ENCODE measurements around the gene GLT1D1. TPM values are rescaled to one million over a fixed set of nuclear protein-coding genes. Genes with fewer than 3 reads are reported as not detected.

The GLT1D1 gene
- total RNA-seq, 2 experiments from 2014 or later = not detected

DNA sequence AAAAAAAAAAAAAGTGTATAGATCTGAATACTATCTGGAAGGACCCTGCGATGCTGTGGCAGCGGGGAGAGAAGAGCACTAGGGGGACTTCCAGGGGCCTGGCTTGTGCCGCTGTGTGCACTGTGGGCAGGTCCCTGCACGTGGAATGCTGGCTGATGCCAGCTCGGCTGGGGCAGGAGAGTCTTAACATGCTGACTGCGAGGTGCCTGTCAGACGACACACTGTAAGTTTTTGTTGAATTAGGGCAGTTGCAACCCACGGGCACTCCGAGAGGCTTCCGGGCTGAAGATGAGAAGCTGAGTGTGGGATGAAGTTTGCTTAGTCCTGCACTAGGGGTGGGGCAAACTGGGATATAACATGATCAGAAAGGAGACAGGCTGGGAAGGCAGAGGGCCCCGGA is 10.7 kb downstream of the GLT1D1 start:
- DNase-seq (no peak), ATAC-seq (no peak)
- no peak overlapping the region for H3K4me3 Mint-ChIP-seq
- no peaks in the 10 kb centered on the region for H3K9me3 Mint-ChIP-seq (ENCODE audit: insufficient read depth)
- POLR2A ChIA-PET = interaction anchor here (0.5 kb wide), 1 partner anchor 370 kb away, joined by 3 read pairs; no protein-coding TSS in a partner anchor
- no peaks in the 10 kb centered on the region for H3K4me1 Mint-ChIP-seq (ENCODE audit: low read depth)
- no peak overlapping the region for H3K27ac Mint-ChIP-seq
- CTCF ChIA-PET = no interaction called here
- H3K36me3 Mint-ChIP-seq (ENCODE audit: low read depth) = no peaks in the 10 kb centered on the region
- no peaks in the 10 kb centered on the region for H3K27me3 Mint-ChIP-seq (ENCODE audit: low read depth)

DNA sequence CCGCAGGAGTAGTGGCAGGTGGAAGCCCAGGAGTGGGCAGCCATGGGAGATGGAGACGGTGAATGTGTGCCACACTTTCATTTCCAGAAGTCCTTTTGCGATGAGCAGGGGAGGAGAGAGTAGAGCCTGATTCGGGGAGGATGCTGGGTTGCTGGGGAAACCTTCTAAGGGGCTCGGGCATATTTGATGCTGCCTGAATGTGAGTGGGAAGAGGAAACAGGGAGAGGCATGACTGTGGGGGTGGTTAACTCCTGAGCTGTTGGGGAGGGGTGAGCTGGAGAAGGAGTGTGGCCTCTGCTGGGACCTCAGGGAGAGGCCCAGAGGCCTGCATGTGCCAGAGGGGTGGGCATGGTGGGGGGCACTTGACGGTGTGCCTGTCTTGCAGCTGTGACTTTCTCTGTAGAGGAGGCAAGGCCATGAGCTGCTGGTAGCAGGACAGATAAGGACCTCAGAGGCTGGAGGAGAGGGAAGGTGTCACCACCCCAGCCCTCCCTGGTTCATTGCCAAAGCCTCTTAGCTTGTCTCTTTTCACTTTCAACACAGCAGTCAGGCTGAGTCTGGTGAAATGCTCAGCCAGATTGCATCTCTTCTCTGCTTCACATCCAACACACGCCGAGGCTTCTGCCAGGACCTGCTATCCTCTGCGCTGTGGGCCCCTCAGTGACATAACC is 11.4 kb downstream of the GLT1D1 start:
- ATAC-seq (no peak), DNase-seq (no peak)
- Mint-ChIP-seq H3K9me3 (ENCODE audit: insufficient read depth) (no peaks in the 10 kb centered on the region), H3K4me3 (no peak overlapping the region), H3K27ac (no peak overlapping the region), H3K36me3 (ENCODE audit: low read depth) (no peaks in the 10 kb centered on the region), H3K4me1 (ENCODE audit: low read depth) (no peaks in the 10 kb centered on the region), H3K27me3 (ENCODE audit: low read depth) (no peaks in the 10 kb centered on the region)
- POLR2A ChIA-PET = interaction anchor here (0.5 kb wide), 1 partner anchor 369 kb away, joined by 3 read pairs; no protein-coding TSS in a partner anchor
- CTCF ChIA-PET = no interaction called here

DNA sequence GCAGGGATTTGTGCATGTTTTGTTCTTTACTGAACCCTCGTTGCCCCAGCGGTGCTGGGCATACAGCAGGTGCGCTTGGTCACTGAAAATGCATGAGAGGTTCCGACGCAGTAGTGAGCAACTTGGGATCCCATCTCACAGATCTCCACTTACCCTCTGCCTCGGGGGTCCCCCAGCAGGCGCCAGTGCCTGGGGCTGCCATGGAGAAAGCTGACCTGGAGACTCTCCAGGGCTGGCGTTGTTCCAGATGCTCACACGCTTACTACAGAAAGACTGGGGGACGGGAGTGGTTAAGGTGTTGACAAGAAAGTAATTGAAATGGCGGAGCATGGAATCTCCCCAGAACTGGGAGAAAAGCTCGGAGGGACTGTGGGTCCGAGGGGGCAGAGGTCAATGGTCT is 14.2 kb downstream of the GLT1D1 start:
- H3K27ac Mint-ChIP-seq = no peak overlapping the region
- H3K9me3 Mint-ChIP-seq (ENCODE audit: insufficient read depth) = no peaks in the 10 kb centered on the region

DNA sequence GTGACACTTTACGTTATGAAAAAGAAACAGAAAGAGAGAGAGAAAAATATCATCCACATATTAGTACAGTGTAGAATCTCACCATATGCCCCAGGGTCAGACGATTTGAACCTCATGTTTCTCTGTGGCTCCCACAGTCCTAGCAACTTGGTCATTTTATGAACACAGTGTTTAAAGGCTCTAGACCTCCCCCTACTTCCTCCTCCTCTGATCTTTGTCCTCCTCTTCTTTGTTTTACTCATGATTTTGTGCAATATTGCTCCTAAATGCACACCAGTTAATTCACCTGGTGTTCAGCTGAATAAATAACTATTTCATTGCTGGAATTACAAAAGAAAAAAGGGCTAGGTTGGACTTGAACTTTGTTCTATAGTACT is 18.2 kb downstream of the GLT1D1 start:
- no peak overlapping the region for H3K4me3 Mint-ChIP-seq

More for the DNA sequence above, 14.2 kb downstream of the GLT1D1 start:
- Mint-ChIP-seq H3K36me3 (ENCODE audit: low read depth) (no peaks in the 10 kb centered on the region), H3K27me3 (ENCODE audit: low read depth) (no peaks in the 10 kb centered on the region), H3K4me1 (ENCODE audit: low read depth) (no peaks in the 10 kb centered on the region), H3K4me3 (no peak overlapping the region)
- CTCF ChIA-PET = no interaction called here
- DNase-seq (no peak), ATAC-seq (no peak)
- POLR2A ChIA-PET = no interaction called here

DNA sequence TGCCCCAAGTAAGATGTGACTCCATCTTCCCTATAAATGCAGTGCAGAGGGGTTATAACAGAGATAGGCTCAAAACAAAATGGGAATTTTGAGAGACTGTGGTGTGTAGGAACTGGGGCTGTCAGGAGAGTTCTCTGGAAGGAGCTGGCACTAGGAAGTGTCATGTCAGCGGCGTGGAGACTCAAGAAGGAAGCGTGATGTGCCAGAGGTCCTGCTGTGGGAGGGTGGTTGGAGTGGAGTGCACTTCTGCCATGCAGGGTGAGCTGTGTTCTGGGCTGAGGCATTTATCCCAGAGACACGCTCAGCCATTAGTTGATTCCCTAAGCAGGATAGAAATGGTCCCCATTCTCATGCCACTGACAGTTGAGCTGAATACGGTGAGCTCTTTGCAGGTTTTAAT is 19.0 kb downstream of the GLT1D1 start:
- H3K4me3 Mint-ChIP-seq = no peak overlapping the region
- CTCF ChIA-PET = interaction anchor here (0.9 kb wide), 1 partner anchor 10 kb away, joined by 3 read pairs; no protein-coding TSS in a partner anchor
- no peak overlapping the region for H3K27ac Mint-ChIP-seq
- no peaks in the 10 kb centered on the region for H3K4me1 Mint-ChIP-seq (ENCODE audit: low read depth)
- peaks cover 7% of the 10 kb centered on the region for H3K9me3 Mint-ChIP-seq (ENCODE audit: insufficient read depth)
- no peaks in the 10 kb centered on the region for H3K27me3 Mint-ChIP-seq (ENCODE audit: low read depth)
- ATAC-seq (no peak), DNase-seq (no peak)
- no peaks in the 10 kb centered on the region for H3K36me3 Mint-ChIP-seq (ENCODE audit: low read depth)
- POLR2A ChIA-PET = no interaction called here

More for the DNA sequence above, 18.2 kb downstream of the GLT1D1 start:
- Mint-ChIP-seq H3K27ac (no peak overlapping the region), H3K27me3 (ENCODE audit: low read depth) (no peaks in the 10 kb centered on the region), H3K36me3 (ENCODE audit: low read depth) (no peaks in the 10 kb centered on the region), H3K4me1 (ENCODE audit: low read depth) (no peaks in the 10 kb centered on the region), H3K9me3 (ENCODE audit: insufficient read depth) (peaks cover under 1% of the 10 kb centered on the region)
- POLR2A ChIA-PET = no interaction called here
- DNase-seq (no peak), ATAC-seq (no peak)
- CTCF ChIA-PET = no interaction called here

DNA sequence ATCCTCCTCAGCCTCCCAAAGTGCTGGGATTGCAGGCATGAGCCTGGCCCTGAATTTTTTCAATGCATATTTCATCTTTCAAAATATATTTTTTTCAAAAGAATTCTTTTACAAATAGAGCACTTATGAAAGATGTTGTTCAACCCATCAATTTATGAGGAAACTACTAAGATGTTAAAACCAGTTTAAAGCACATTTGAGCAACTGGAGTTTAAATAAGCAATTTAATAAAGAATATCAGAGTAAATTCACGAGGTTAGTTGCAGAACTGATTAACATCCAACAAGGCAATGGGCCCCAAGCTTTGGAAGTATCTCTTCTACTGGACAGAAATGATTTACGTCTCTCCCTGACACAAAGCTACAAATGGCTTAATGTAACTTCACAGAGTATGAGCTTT is 23.3 kb downstream of the GLT1D1 start:
- POLR2A ChIA-PET = no interaction called here
- no peaks in the 10 kb centered on the region for H3K27me3 Mint-ChIP-seq (ENCODE audit: low read depth)
- peaks cover 17% of the 10 kb centered on the region for H3K9me3 Mint-ChIP-seq (ENCODE audit: insufficient read depth)
- DNase-seq (no peak), ATAC-seq (no peak)
- no peak overlapping the region for H3K27ac Mint-ChIP-seq
- H3K36me3 Mint-ChIP-seq (ENCODE audit: low read depth) = no peaks in the 10 kb centered on the region
- H3K4me1 Mint-ChIP-seq (ENCODE audit: low read depth) = no peaks in the 10 kb centered on the region
- no peak overlapping the region for H3K4me3 Mint-ChIP-seq
- CTCF ChIA-PET = no interaction called here

DNA sequence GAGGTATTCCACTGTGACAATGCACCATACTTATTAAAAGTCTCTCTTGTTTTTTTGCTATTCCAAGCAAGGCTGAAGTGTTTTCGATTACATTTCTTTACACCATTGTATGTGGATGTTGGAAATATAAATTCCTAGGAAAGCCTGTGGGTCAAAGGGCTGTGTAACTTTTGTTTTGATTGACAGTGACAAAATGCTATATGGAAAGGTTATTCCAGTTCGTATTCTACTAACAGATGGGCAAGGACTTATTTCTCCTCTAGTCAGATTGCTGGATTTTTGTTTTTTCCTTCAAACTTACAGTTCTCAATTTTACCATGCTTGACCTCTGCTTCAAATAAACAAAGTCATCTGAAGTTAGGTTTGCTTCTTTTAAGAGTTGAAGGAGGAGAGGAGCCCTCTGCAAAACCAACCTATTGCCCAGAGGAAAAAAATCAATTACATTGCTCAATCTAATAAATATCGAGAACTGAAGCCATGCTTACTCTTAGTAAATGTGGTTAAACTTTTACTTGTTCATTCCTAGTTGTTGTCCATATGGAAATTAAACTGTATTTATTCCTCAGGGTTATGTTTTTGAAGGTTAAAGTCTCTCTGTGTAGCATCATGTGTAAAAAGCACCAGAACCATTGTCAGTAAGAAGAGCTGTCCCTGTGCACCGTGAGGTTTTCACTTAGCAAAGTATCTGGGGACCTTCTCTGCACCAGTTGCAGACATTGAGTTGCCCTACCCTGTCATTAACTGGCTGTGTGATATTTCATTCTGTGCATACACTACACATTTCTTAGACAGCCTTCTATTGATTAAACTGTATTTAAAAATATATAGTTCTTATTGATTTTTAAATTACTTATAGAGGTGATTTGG is 26.9 kb downstream of the GLT1D1 start:
- no peaks in the 10 kb centered on the region for H3K4me1 Mint-ChIP-seq (ENCODE audit: low read depth)
- H3K27me3 Mint-ChIP-seq (ENCODE audit: low read depth) = no peaks in the 10 kb centered on the region
- H3K9me3 Mint-ChIP-seq (ENCODE audit: insufficient read depth) = peaks cover 17% of the 10 kb centered on the region
- H3K27ac Mint-ChIP-seq = no peak overlapping the region
- ChIA-PET CTCF (no interaction called here), POLR2A (no interaction called here)
- ATAC-seq (no peak), DNase-seq (no peak)
- H3K36me3 Mint-ChIP-seq (ENCODE audit: low read depth) = no peaks in the 10 kb centered on the region
- H3K4me3 Mint-ChIP-seq = no peak overlapping the region

DNA sequence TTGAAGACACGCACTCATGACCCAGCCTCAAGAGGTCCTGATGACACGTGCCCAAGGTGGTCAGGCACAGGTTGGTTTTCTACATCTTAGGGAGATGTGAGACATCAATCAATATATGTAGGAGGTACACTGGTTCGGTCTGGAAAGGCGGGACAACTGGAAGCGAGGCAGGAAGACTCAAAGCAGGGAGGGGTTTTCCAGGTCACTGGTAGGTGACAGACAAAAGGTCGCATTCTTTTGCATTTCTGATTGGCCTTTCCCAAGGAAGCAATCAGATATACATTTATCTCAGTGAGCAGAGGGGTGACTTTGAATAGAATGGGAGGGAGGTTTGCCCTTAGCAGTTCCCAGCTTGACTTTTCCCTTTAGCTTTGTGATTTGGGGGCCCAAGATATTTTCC is 38.6 kb downstream of the GLT1D1 start:
- Mint-ChIP-seq H3K4me1 (ENCODE audit: low read depth) (no peaks in the 10 kb centered on the region), H3K9me3 (ENCODE audit: insufficient read depth) (no peaks in the 10 kb centered on the region), H3K4me3 (no peak overlapping the region), H3K27me3 (ENCODE audit: low read depth) (no peaks in the 10 kb centered on the region), H3K36me3 (ENCODE audit: low read depth) (no peaks in the 10 kb centered on the region), H3K27ac (no peak overlapping the region)
- DNase-seq = no peak
- ChIA-PET CTCF (no interaction called here), POLR2A (no interaction called here)
- no peak for ATAC-seq

DNA sequence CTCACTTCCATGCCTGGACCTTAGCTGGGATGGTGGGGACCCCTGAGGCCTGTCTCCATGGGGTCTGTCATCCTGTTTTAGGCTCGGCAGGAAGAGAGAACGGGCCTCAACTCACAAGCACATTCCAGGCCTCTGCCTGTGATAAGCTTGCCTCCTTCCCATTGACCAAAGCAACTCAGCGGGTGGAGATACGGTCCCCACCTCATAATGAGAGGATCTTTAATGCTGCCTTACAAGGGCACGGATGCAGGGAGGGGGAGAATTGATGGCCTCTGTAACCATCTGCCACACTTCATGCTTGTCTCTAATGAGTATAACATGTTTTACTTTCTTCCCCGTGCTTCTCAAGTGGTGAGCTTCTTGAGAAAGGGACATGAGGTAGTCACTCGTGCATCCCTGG is 50.0 kb downstream of the GLT1D1 start:
- Mint-ChIP-seq H3K9me3 (ENCODE audit: insufficient read depth) (no peaks in the 10 kb centered on the region), H3K27me3 (ENCODE audit: low read depth) (no peaks in the 10 kb centered on the region), H3K27ac (no peak overlapping the region), H3K4me1 (ENCODE audit: low read depth) (no peaks in the 10 kb centered on the region), H3K4me3 (no peak overlapping the region), H3K36me3 (ENCODE audit: low read depth) (no peaks in the 10 kb centered on the region)
- CTCF ChIA-PET = no interaction called here
- no peak for ATAC-seq
- no peak for DNase-seq
- POLR2A ChIA-PET = no interaction called here

DNA sequence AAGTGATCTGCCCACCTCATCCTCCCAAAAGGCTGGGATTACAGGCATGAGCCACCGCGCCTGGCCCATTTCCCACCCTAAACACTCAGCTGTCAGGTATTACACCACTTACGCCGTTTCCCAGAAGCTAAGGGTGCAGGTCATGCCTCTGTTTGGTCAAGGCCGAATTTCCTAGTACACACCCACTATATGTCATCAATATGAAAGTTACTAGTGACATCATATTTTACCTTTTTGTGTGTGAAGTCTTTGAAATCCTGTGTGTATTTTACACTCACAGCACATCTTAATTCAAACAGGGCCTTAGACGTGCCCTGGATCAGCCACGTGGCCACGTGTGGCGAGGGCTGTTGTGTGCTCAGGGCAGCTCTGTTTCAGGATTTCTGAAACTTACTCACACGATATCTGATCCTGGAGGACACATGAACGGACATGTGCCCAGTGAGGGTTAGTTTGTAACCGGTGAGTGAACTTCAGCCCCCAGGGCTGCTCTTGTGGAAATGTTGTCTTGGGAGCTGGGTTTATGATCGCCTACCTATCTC is 51.8 kb downstream of the GLT1D1 start:
- H3K9me3 Mint-ChIP-seq (ENCODE audit: insufficient read depth) = no peaks in the 10 kb centered on the region
- ATAC-seq (no peak), DNase-seq (no peak)
- H3K36me3 Mint-ChIP-seq (ENCODE audit: low read depth) = no peaks in the 10 kb centered on the region
- H3K4me1 Mint-ChIP-seq (ENCODE audit: low read depth) = no peaks in the 10 kb centered on the region
- no peaks in the 10 kb centered on the region for H3K27me3 Mint-ChIP-seq (ENCODE audit: low read depth)
- H3K4me3 Mint-ChIP-seq = no peak overlapping the region
- H3K27ac Mint-ChIP-seq = no peak overlapping the region
- ChIA-PET CTCF (no interaction called here), POLR2A (no interaction called here)

DNA sequence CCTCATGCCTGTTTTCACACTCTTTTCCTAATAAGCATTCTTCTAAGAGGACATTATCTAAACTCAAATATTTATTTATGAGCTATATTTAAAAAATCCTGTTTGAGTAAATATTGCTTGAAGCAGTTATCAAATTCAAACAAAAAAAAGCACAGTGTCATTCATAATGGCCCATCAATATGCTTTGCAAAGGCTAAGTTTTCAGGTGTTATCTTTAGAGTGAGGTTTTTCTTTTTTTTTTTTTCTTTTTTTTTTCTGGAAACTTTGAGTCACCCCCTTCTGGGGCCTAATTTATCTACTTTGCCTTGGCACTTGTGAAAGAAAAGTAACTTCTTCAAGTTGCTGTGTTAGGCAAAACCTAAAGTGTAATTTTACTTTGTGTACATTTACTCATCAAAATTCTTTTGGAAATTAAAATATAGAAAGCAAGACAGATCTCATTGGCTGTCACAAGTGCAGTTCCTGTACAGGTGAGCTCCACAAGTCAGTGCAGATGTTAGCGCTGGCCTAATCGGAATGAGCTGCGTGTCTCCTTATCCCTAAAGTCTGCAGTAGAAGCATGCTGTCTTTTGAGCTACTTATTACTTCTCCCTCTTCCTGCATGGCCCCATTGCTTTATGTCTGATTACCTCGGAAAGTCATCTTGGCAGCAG is 53.3 kb downstream of the GLT1D1 start:
- no peak for ATAC-seq
- no peak for DNase-seq
- POLR2A ChIA-PET = no interaction called here
- no peaks in the 10 kb centered on the region for H3K27me3 Mint-ChIP-seq (ENCODE audit: low read depth)
- no peaks in the 10 kb centered on the region for H3K36me3 Mint-ChIP-seq (ENCODE audit: low read depth)
- H3K4me1 Mint-ChIP-seq (ENCODE audit: low read depth) = no peaks in the 10 kb centered on the region
- no peak overlapping the region for H3K4me3 Mint-ChIP-seq
- H3K27ac Mint-ChIP-seq = no peak overlapping the region
- H3K9me3 Mint-ChIP-seq (ENCODE audit: insufficient read depth) = no peaks in the 10 kb centered on the region
- CTCF ChIA-PET = no interaction called here

DNA sequence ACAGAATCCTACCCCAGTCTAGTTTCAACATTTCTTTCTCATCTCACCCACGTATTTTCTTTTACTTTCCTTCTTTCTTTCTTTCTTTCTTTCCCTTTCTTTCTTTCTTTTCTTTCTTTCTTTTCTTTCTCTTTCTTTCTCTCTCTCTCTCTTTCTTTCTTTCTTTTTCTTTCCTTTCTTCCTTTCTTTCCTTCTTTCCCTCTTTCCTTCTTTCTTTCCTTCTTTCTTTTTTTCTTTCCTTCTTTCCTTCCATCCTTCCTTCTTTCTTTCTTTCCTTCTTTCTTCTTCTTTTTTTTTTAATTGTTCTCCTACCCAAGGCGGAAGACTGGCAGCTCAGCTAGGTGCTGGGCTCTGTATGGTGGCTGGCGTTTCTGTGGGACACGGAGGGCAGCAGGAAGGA is 55.0 kb downstream of the GLT1D1 start:
- no peaks in the 10 kb centered on the region for H3K36me3 Mint-ChIP-seq (ENCODE audit: low read depth)
- ATAC-seq (no peak), DNase-seq (no peak)
- H3K27ac Mint-ChIP-seq = no peak overlapping the region
- no peaks in the 10 kb centered on the region for H3K4me1 Mint-ChIP-seq (ENCODE audit: low read depth)
- ChIA-PET CTCF (no interaction called here), POLR2A (no interaction called here)
- H3K9me3 Mint-ChIP-seq (ENCODE audit: insufficient read depth) = no peaks in the 10 kb centered on the region
- no peaks in the 10 kb centered on the region for H3K27me3 Mint-ChIP-seq (ENCODE audit: low read depth)
- H3K4me3 Mint-ChIP-seq = no peak overlapping the region

Data from activated CD8-positive, alpha-beta T cell treated with anti-CD3 and anti-CD28 coated beads, Interleukin-2, amount 10 ng/mL, durations not matched to agents 7 days and 5 days (primary cell).